Medulla oblongata (tissue), 1 donor: Measurements from ENCODE around the gene ACSL5.
"Not testable (repeated sequence)": the region's sequence is repeated elsewhere in the genome, so short reads cannot be mapped to it uniquely, and the experiment has no call there.

ENCODE experiments used
- DNase-seq: peaks from one replicate; pipeline ENCODE4 v3.0.0-alpha.2; 2015; ENCODE audit errors: extremely low spot score

ACSL5 gene

DNA sequence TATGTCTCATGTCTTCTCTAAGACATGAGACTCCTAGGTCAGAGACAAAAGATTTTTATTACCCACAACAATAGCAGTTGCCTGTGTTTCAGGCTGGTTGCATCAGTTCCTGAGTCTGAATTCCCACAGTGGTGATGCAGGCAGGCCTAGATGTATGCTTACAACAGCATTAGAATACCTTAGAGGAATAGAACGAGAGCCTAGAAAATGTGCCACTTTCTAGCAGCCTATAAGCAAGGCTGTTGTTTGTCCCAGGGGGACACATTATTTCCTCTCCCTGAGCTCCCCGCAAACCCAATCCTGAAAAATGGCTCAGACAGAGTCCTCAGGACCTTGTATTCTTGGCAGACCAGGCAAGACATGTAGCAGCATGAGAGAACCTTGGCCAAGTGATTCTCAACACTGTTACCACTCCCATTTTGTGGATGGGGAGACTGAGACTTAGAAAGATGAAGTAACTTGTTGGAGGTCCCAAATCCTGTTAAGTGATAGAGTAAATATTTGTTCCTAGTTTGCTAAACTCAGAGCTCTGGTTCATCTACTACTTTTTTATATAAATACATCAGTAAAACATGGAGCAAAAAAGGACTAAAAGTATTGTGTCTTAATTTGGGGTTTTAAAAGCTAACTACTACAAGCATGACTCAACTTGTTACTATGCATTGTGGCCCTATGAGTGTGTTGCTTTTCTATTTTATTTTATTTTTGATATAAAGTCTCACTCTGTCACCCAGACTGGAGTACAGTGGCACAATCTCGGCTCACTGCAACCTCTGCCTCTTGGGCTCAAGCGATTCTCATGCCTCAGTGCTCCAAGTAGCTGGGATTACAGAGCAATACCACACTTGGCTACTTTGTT, 87.3 kb downstream of the ACSL5 start:
- DNase-seq = no peak

DNA sequence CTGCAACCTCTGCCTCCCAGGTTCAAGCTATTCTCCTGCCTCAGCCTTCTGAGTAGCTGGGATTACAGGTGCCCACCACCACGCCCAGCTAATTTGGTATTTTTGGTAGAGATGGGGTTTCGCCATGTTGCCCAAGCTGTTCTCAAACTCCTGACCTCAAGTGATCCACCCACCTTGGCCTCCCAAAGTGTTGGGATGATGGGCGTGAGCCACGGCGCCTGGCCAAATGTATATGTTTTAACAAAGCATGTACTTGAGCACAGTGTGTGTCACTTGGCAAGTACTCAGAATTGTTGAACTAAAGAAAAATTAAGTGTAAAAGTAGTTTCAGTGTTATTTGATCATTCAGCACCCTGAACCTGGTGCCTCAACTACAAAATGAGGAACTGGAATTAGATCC, 90.2 kb downstream of the ACSL5 start:
- DNase-seq = not testable (repeated sequence)

DNA sequence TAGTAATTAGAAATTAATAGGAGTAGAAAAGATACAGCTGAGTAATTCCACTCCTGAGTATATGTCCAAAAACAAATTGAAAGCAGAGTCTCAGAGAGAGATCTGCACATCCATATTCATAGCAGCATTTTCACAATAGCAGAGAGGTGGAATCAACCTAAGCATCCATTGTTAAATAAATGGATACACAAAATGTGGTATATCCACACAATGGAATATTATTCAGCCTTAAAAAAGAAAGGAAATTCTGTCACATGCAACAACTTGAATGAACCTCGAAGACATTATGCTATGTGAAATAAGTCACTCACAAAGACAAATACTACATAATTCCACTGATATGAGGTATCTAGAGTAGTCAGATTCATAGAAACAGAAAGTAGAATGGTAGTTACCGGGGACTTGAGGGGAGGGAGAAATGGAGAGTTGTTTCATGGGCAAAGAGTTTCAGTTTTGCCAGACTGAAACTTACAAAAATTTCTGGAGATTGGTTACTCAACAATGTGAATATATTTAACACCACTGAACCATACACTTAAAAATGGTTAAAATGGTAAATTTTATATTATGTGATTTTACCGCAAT, 91.5 kb downstream of the ACSL5 start:
- no peak for DNase-seq

DNA sequence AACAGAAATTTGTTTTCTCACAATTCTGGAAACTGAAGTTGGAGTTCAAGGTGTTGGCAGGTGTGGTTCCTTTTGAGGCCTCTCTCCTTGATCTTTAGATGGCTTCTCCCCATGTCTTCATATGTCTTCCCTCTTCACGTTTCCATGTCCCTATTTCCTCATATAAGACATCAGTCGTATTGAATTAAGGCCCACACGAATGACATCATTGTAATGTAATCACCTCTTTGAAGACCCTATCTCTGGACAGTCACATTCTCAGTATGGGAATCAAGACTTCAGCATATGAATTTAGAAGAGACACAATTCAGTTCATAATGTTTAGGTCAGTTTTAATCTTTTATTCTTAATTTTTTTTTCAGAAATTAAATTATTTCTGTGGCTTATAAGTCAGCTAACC, 92.9 kb downstream of the ACSL5 start:
- no peak for DNase-seq

DNA sequence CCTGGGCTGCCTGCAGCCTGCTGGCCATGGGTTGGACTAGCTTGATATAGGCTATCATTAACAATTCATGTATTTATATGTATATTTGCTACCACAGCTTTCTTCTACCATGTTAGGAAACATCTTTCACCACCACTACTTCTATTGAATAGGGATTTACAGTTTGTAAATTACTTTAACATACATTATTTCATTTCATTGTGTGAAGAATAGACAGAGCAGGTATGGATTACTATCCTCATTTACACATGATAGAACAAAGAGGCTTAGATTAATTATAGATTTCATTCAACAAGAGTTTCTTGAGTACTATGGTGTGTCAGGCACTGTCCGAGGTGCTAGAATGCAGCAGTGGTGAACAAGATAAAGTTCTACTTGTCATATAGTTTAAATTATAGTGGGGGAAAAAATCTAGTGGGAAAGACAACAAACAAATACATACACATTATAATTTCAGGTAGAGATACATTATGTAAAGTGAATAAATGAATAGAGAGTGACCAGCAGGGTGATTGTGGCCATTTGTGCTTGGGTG, 93.7 kb downstream of the ACSL5 start:
- DNase-seq = no peak

DNA sequence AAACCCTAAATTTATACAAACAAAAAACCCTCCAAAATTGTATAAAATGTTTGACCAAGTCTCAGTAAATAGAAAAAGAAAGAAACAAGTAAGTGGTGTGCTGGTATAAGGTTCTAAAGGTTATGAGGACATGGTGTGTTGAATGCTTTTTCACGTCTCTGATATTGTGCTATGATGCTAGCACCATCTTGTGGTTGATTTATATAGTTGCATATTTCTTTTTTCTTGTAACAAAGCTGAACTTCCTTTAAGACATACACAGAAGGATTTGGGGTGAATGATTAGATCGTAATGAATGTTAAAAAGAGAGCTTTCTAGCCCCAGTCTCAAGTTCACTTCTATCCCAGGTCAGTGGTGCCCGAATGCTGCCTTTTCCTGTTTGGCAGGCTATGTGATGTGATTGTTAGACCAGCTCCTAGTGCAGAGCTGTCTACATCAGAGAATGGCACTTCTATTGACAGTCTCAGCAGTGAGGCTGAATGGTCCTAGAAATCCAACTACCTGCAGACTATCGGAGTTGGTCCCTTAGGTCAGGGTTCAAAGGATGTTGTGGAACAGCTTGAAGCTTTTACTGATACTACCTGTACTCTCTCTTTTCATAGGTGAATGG, 98.1 kb downstream of the ACSL5 start:
- DNase-seq = peak; percentile 62

DNA sequence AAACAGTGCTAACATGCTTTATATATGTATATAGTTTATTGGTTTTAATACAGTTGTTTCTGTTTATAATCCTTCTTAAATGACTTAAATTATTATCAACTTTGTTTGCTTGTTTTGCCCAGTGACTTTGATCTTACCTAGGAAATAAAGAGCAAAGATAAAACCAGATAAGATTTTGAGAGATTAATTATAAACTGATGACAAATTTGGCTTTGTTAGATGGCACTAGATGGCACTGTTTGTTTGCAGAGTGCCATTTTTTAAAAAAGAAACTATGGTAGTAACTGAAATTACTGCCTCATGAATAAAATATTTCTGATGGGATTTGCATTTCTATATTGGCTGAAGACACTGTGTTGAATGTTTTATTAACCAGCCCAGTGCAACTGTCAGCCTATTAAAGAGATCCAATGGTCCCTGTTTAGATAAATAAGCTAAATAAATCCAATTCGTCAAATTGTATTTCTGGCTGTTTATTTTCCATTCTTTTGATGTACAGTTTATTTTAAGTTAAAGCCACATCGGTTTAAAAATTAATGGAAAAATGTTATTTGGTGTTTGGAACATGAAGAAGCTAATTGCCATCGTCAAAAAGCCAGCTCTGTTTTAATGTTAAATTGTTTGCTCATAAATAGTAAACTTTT, 101.8 kb downstream of the ACSL5 start:
- DNase-seq = peak; percentile 32
